Astrocyte (in vitro differentiated cells and primary cell): ENCODE data around the gene KMT5C.

Experiments
- EZH2 ChIP-seq: IDR thresholded peaks from 2 replicates; pipeline ENCODE4 v1.6.1; 2012; ENCODE audit warnings: mild to moderate bottlenecking, low read length, inconsistent platforms; ENCODE audit not compliant: insufficient read depth
- TF ChIP-seq, protein P1 (sequence below): IDR thresholded peaks from 2 replicates; pipeline ENCODE4 v1.5.1; 2011; ENCODE audit warnings: low read depth, mild to moderate bottlenecking, inconsistent platforms, low read length, moderate library complexity; ENCODE audit not compliant: insufficient read depth

DNA sequence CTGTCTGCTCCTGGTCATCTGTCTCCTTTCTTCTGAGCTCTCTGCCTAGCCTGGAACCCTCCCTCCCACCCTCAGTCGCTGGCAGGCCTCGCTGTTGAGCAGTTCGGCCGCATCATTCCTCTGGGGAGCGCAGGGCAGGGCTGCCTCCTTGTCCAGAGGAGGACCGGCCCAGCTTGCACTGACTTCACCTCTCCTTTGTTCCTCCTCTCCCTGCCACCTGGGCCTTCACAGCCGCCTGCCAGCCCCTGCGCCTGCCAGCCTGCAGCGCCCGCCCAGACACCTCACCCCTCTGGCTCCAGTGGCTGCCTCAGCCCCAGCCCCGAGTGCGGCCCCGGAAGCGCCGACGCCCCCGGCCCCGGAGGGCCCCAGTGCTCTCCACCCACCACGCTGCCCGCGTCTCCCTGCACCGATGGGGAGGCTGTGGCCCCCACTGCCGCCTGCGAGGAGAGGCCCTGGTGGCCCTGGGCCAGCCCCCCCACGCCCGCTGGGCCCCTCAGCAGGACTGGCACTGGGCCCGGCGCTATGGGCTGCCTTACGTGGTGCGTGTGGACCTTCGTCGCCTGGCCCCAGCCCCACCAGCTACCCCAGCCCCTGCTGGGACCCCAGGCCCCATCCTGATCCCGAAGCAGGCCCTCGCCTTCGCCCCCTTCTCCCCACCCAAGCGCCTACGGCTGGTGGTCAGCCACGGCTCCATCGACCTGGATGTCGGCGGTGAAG lies 7.2 kb downstream of the KMT5C start:
- TF ChIP-seq, protein P1, sequence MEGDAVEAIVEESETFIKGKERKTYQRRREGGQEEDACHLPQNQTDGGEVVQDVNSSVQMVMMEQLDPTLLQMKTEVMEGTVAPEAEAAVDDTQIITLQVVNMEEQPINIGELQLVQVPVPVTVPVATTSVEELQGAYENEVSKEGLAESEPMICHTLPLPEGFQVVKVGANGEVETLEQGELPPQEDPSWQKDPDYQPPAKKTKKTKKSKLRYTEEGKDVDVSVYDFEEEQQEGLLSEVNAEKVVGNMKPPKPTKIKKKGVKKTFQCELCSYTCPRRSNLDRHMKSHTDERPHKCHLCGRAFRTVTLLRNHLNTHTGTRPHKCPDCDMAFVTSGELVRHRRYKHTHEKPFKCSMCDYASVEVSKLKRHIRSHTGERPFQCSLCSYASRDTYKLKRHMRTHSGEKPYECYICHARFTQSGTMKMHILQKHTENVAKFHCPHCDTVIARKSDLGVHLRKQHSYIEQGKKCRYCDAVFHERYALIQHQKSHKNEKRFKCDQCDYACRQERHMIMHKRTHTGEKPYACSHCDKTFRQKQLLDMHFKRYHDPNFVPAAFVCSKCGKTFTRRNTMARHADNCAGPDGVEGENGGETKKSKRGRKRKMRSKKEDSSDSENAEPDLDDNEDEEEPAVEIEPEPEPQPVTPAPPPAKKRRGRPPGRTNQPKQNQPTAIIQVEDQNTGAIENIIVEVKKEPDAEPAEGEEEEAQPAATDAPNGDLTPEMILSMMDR: no peak
- no peak for TF ChIP-seq EZH2
